OCI-LY3 (cell line): ENCODE results near the gene FAM3A.

Experiments used
- H2AFZ ChIP-seq: fragments of 200-600, 300-600 bp; shearing (Covaris generic); 2 replicates; pipeline ENCODE4 v1.6.0; 2014; ENCODE audit warnings: antibody characterized with exemption, low read depth, low read length
- H3K27ac ChIP-seq: fragments of 200-600, 300-600 bp; sonication (generic); 2 replicates; pipeline ENCODE4 v1.5.1; 2014; ENCODE audit warnings: mild to moderate bottlenecking, low read length, moderate library complexity, mixed read lengths
- H3K27me3 ChIP-seq: fragments of 200-600, 300-600 bp; sonication (generic); 2 replicates; pipeline ENCODE4 v1.6.1; 2014; ENCODE audit warnings: low read depth, low read length, mixed read lengths
- H3K36me3 ChIP-seq: fragments of 200-600, 300-600 bp; sonication (generic); replicated peaks from 2 replicates; pipeline ENCODE3; 2014; ENCODE audit warnings: low read depth, low read length, mixed read lengths
- H3K4me1 ChIP-seq: fragments of 300-600, 200-600 bp; sonication (generic); 2 replicates; pipeline ENCODE4 v1.6.1; 2014; ENCODE audit warnings: low read length, mixed read lengths
- H3K4me2 ChIP-seq: fragments of 200-600, 300-600 bp; sonication (generic); 2 replicates; pipeline ENCODE4 v1.6.1; 2014; ENCODE audit warnings: low read length, mixed read lengths
- H3K4me3 ChIP-seq: fragments of 300-600, 200-600 bp; sonication (generic); 2 replicates; pipeline ENCODE4 v1.5.1; 2014; ENCODE audit warnings: antibody characterized with exemption, mild to moderate bottlenecking, low read length, moderate library complexity
- H3K79me2 ChIP-seq: fragments of 300-600, 200-600 bp; shearing (Covaris generic); 2 replicates; pipeline ENCODE4 v1.6.1; 2014; ENCODE audit warnings: mild to moderate bottlenecking, low read length, mixed read lengths
- H3K9ac ChIP-seq: fragments of 300-600, 200-600 bp; shearing (Covaris generic); 2 replicates; pipeline ENCODE4 v1.6.0; 2014; ENCODE audit warnings: mild to moderate bottlenecking, low read length, moderate library complexity
- H3K9me3 ChIP-seq: fragments of 200-600, 300-600 bp; shearing (Covaris generic); 2 replicates; pipeline ENCODE4 v1.6.1; 2014; ENCODE audit warnings: low read length, mixed read lengths; ENCODE audit not compliant: insufficient read depth
- H4K20me1 ChIP-seq: fragments of 200-600, 300-600 bp; sonication (generic); 2 replicates; pipeline ENCODE4 v1.6.1; 2016; ENCODE audit warnings: low read length, mixed read lengths; ENCODE audit not compliant: insufficient read depth
- EZH2phosphoT487 ChIP-seq: fragments of 200-600 bp; shearing (Covaris generic); IDR thresholded peaks from 2 replicates; pipeline ENCODE4 v1.6.1; 2018; ENCODE audit warnings: antibody characterized with exemption, mixed run types, low read depth
- TF ChIP-seq, protein P1 (sequence below): fragments of 200-600, 300-600 bp; sonication (generic); IDR thresholded peaks from 2 replicates; pipeline ENCODE4 v1.5.1; 2014; ENCODE audit warnings: antibody characterized with exemption, low read length, low read depth

The FAM3A gene

DNA sequence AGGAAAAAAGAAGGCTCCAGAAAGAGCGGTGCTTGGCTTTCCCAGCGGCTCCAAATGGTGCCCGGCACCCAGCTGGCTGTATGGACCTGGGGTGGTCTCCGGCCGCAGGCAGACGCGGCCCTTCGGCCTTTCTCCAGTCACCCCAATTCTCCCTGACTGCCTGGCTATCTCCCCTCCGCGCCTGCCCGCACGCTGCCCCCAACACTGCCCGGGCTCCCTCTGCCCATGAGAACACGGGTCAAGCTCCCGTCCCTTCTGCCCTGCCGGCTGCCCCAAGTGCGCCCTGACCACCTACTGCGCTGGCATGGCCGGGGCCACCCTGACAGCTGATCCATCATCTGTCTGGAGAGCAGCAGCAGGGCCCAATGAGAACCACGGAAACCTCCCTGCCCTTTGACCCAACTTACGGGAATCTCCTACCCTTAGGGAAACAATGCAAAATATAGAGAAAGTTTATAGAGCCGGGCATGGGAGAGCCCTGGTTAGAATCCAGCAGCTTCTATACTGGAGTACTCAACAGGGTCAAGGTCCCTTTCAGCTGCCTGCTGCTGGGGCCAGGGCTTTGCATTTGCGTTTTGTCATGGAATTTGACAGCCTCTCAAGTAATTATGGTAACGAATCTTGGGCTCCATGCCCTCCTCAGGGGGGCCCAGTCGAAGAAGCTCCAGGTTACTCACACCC is 1.2 kb upstream of the FAM3A start:
- H3K9me3 ChIP-seq, result no peaks in the 10 kb centered on the region
- no peaks in the 10 kb centered on the region for H3K27me3 ChIP-seq
- peak overlapping the region; percentile 97 for H3K4me2 ChIP-seq
- H3K4me3 ChIP-seq, result peak overlapping the region; percentile 98
- H3K4me1 ChIP-seq, result peaks cover 9% of the 10 kb centered on the region
- H3K9ac ChIP-seq, result no peak overlapping the region
- peaks cover 7% of the 10 kb centered on the region; the same call in 1 of the 2 replicates for H3K79me2 ChIP-seq
- H3K27ac ChIP-seq, result no peak overlapping the region
- TF ChIP-seq EZH2phosphoT487, result no peak
- TF ChIP-seq, protein P1, sequence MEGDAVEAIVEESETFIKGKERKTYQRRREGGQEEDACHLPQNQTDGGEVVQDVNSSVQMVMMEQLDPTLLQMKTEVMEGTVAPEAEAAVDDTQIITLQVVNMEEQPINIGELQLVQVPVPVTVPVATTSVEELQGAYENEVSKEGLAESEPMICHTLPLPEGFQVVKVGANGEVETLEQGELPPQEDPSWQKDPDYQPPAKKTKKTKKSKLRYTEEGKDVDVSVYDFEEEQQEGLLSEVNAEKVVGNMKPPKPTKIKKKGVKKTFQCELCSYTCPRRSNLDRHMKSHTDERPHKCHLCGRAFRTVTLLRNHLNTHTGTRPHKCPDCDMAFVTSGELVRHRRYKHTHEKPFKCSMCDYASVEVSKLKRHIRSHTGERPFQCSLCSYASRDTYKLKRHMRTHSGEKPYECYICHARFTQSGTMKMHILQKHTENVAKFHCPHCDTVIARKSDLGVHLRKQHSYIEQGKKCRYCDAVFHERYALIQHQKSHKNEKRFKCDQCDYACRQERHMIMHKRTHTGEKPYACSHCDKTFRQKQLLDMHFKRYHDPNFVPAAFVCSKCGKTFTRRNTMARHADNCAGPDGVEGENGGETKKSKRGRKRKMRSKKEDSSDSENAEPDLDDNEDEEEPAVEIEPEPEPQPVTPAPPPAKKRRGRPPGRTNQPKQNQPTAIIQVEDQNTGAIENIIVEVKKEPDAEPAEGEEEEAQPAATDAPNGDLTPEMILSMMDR, result no peak
- no peaks in the 10 kb centered on the region for H4K20me1 ChIP-seq
- H3K36me3 ChIP-seq, result no peaks in the 10 kb centered on the region
- no peak overlapping the region for H2AFZ ChIP-seq

- no peak for TF ChIP-seq EZH2phosphoT487
- TF ChIP-seq, protein P1, result no peak
- H3K4me2 ChIP-seq, result peak overlapping the region; percentile 97
- H3K4me1 ChIP-seq, result peaks cover 9% of the 10 kb centered on the region
- H3K9me3 ChIP-seq, result no peaks in the 10 kb centered on the region
- no peaks in the 10 kb centered on the region for H3K27me3 ChIP-seq
- H2AFZ ChIP-seq, result peak overlapping the region; percentile 97
- peak overlapping the region; percentile 47; the same call in 1 of the 2 replicates for H3K27ac ChIP-seq
- H3K9ac ChIP-seq, result peak overlapping the region; percentile 86
- no peaks in the 10 kb centered on the region for H4K20me1 ChIP-seq
- peak overlapping the region; percentile 98 for H3K4me3 ChIP-seq
- H3K36me3 ChIP-seq, result no peaks in the 10 kb centered on the region
- H3K79me2 ChIP-seq, result peaks cover 7% of the 10 kb centered on the region; the same call in 1 of the 2 replicates
Observed at GRCh38 chrX:154516656-154517100, 646 bp upstream of the FAM3A start.

DNA sequence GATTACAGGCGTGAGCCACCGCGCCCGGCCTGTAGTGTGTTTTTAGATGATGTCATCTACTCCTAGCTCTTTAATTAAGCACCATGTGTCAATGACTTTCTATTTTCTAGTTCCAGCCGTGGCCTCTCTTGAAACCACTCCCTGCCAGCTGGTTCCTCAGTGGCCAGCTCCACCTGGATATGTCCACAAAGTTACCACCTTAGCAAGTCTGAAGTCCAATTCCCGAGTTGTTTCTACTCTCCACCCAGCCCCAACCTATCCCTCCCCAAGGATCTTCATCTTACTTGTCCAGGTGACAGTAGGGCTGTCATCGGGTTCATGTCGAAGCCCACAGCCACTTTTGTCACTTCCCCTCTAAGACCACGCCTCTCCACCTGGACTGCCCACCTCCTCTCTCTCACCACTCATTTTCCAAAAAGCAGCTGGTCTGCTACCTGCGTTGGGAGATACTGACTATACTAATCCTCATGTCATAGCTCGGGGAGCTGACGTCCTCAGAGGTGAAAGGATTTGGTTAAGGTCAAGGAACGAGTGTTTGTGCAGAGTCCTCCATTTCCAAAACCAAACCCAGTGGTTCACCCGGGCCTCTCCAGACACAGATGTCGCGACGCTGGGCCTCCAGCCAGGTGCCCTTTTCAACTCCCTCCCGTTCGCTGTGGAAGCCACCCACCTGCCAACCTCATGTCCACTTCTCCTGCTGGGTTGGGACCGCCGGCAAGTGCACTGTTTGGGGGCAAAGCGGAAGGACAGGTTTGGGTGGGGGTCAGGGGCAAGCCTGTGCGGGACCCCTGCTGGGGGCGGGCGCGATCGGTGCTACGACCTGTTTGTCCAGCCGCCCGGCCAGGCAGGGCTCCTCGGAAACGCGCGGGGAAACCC is 704 bp downstream of the FAM3A start:
- Histone ChIP-seq H3K9ac (peak overlapping the region; percentile 90), H3K27ac (peak overlapping the region; percentile 25; the same call in 1 of the 2 replicates)

More for the DNA sequence above, 704 bp downstream of the FAM3A start:
- Histone ChIP-seq H3K9me3 (no peaks in the 10 kb centered on the region), H3K4me1 (peaks cover 9% of the 10 kb centered on the region), H4K20me1 (no peaks in the 10 kb centered on the region), H3K36me3 (no peaks in the 10 kb centered on the region), H3K4me3 (peak overlapping the region; percentile 98), H3K27me3 (no peaks in the 10 kb centered on the region), H3K79me2 (peaks cover 7% of the 10 kb centered on the region; the same call in 1 of the 2 replicates), H3K4me2 (peak overlapping the region; percentile 98), H2AFZ (no peak overlapping the region; the same call in 1 of the 2 replicates)
- TF ChIP-seq EZH2phosphoT487, result no peak
- TF ChIP-seq, protein P1, result no peak
